Panc1 (cell line): Measurements from ENCODE around the gene WNT7B.

Source experiments
- TF ChIP-seq, protein P1 (sequence below): fragments of 450-650 bp; IDR thresholded peaks from 2 replicates; pipeline ENCODE4 v1.5.1; 2017; ENCODE audit warnings: mild to moderate bottlenecking
- TF ChIP-seq, protein P2 (sequence below), 2 experiments: IDR thresholded peaks; 2 replicates each; pipeline ENCODE4 v1.6.1; 2011 to 2012; ENCODE audit warnings: low read depth in 2 of 2, control low read depth in 1 of 2, low read length in 1 of 2, mild to moderate bottlenecking in 1 of 2, moderate library complexity in 1 of 2; ENCODE audit not compliant: insufficient read depth in 1 of 2

DNA sequence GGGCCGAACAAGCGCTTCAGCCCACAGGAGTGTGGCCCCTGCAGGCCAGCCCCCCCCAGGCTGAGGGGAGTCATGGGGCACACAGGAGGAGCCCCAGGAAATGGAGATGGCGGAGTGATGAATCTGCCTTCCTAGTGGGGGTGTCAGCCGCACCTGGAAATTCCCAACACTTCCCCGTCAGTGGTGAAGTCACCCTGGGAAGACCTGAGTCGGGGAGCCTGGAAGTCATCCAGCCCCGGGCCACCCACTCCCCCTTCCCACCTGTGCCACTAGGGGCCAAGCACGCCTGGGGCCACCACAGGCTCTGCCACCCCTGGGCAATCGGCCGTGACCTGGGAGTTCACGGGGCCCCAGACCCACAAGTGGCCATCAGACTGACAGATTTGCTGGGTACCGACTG lies 12.6 kb downstream of the WNT7B start:
- TF ChIP-seq, protein P1, sequence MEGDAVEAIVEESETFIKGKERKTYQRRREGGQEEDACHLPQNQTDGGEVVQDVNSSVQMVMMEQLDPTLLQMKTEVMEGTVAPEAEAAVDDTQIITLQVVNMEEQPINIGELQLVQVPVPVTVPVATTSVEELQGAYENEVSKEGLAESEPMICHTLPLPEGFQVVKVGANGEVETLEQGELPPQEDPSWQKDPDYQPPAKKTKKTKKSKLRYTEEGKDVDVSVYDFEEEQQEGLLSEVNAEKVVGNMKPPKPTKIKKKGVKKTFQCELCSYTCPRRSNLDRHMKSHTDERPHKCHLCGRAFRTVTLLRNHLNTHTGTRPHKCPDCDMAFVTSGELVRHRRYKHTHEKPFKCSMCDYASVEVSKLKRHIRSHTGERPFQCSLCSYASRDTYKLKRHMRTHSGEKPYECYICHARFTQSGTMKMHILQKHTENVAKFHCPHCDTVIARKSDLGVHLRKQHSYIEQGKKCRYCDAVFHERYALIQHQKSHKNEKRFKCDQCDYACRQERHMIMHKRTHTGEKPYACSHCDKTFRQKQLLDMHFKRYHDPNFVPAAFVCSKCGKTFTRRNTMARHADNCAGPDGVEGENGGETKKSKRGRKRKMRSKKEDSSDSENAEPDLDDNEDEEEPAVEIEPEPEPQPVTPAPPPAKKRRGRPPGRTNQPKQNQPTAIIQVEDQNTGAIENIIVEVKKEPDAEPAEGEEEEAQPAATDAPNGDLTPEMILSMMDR, result no peak
- TF ChIP-seq, protein P2, sequence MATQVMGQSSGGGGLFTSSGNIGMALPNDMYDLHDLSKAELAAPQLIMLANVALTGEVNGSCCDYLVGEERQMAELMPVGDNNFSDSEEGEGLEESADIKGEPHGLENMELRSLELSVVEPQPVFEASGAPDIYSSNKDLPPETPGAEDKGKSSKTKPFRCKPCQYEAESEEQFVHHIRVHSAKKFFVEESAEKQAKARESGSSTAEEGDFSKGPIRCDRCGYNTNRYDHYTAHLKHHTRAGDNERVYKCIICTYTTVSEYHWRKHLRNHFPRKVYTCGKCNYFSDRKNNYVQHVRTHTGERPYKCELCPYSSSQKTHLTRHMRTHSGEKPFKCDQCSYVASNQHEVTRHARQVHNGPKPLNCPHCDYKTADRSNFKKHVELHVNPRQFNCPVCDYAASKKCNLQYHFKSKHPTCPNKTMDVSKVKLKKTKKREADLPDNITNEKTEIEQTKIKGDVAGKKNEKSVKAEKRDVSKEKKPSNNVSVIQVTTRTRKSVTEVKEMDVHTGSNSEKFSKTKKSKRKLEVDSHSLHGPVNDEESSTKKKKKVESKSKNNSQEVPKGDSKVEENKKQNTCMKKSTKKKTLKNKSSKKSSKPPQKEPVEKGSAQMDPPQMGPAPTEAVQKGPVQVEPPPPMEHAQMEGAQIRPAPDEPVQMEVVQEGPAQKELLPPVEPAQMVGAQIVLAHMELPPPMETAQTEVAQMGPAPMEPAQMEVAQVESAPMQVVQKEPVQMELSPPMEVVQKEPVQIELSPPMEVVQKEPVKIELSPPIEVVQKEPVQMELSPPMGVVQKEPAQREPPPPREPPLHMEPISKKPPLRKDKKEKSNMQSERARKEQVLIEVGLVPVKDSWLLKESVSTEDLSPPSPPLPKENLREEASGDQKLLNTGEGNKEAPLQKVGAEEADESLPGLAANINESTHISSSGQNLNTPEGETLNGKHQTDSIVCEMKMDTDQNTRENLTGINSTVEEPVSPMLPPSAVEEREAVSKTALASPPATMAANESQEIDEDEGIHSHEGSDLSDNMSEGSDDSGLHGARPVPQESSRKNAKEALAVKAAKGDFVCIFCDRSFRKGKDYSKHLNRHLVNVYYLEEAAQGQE (IDR thresholded peaks at IDR 0.05; ENCODE audit: insufficient read depth in 1 of 2, low read depth in 2 of 2, low read length in 1 of 2), result no peak
